ENCODE measurements around the gene BRIP1. TPM values are rescaled to one million over a fixed set of nuclear protein-coding genes. Genes with fewer than 3 reads are reported as not detected.

Gene BRIP1
- total and polyA plus RNA-seq, 8 donors = 3.4 to 18.1 (median 12.1) TPM

DNA sequence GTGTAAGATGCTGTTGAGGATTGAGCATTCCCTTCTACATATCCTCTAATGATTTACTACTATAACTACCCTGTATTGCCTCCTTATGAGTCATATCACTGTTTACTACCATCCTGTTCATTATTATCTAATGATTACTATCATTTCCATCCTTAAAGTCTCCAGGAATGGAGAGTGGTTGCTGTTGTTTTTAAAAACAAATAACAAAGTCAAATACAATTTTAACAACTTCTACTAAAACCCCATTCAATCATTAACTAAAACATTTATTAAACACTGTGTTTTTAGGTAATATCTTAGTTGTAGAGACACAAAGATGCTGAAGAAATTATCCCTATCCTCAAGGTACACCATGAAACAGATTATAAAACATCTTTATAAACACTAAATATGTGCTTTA lies 126.9 kb downstream of the BRIP1 start:
- no peak for TF ChIP-seq CTCF (IDR thresholded peaks at IDR 0.05)
- Histone ChIP-seq H3K27ac (no peak overlapping the region), H3K27me3 (no peaks in the 10 kb centered on the region), H3K9me3 (peaks cover 0 to 24% of the 10 kb centered on the region in 2 donors), H3K36me3 (no peaks in the 10 kb centered on the region), H3K4me3 (no peak overlapping the region), H3K4me1 (no peaks in the 10 kb centered on the region)
- intact Hi-C loops (cut with DNase I) = no loop called here
- no peak for DNase-seq
- no peak for ATAC-seq

DNA sequence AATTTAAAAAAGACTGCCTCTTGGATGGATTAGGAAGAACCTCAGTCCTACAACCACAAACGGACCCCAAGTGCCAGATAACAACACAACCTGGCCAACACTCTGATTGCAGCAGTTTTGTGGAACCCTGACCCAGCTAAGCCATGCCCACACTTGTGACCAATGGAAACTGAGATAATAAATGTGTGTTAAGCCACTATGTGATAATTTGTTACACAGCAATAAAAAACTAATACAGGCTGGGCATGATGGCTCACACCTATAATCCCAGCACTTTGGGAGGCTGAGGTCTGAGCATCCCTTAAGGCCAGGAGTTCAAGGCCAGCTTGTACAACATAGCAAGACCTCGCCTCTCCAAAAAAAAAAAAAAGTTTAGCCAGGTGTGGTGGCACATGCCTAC lies 127.5 kb downstream of the BRIP1 start:
- H3K4me1 ChIP-seq = no peaks in the 10 kb centered on the region
- intact Hi-C loops (cut with DNase I) = no loop called here
- no peak overlapping the region for H3K4me3 ChIP-seq
- TF ChIP-seq CTCF (IDR thresholded peaks at IDR 0.05) = no peak
- H3K27ac ChIP-seq = no peak overlapping the region
- ATAC-seq (no peak), DNase-seq (no peak)
- no peaks in the 10 kb centered on the region for H3K36me3 ChIP-seq
- peaks cover 0 to 21% of the 10 kb centered on the region in 2 donors for H3K9me3 ChIP-seq
- H3K27me3 ChIP-seq = no peaks in the 10 kb centered on the region

DNA sequence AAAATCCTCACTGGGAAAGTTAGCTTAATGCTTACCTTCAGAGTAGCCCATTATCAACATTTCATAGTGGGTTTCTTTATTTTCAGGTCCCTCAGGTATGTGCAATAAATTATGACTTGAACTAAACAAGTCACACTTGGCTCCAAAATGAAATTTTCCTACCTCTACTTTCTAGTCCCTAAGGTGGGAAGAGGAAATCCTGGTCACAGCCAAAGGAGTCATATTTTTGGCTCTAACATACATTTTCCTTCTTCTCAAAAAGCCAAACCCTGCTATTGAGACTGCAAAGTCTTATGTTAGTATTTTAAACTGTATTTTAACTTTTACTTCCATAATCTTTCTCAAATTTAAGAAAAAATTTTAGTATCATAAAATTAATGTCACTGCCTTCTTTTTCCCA lies 128.9 kb downstream of the BRIP1 start:
- TF ChIP-seq CTCF (IDR thresholded peaks at IDR 0.05) = no peak

GRCh38 chr17:61734012-61734411 lies 129.3 kb downstream of the BRIP1 start:
- no peak for TF ChIP-seq CTCF (IDR thresholded peaks at IDR 0.05)
- intact Hi-C loops (cut with DNase I) = no loop called here
- no peaks in the 10 kb centered on the region for H3K27me3 ChIP-seq
- no peak overlapping the region for H3K4me3 ChIP-seq
- peaks cover 0 to 17% of the 10 kb centered on the region in 2 donors for H3K9me3 ChIP-seq
- no peak overlapping the region for H3K27ac ChIP-seq
- no peaks in the 10 kb centered on the region for H3K36me3 ChIP-seq
- H3K4me1 ChIP-seq = no peaks in the 10 kb centered on the region
- ATAC-seq (no peak), DNase-seq (no peak)

More for the DNA sequence above, 128.9 kb downstream of the BRIP1 start:
- H3K27me3 ChIP-seq = no peaks in the 10 kb centered on the region
- peaks cover 0 to 17% of the 10 kb centered on the region in 2 donors for H3K9me3 ChIP-seq
- DNase-seq (no peak), ATAC-seq (no peak)
- intact Hi-C loops (cut with DNase I) = no loop called here
- H3K4me1 ChIP-seq = no peaks in the 10 kb centered on the region
- no peak overlapping the region for H3K4me3 ChIP-seq
- H3K27ac ChIP-seq = no peak overlapping the region
- no peaks in the 10 kb centered on the region for H3K36me3 ChIP-seq

DNA sequence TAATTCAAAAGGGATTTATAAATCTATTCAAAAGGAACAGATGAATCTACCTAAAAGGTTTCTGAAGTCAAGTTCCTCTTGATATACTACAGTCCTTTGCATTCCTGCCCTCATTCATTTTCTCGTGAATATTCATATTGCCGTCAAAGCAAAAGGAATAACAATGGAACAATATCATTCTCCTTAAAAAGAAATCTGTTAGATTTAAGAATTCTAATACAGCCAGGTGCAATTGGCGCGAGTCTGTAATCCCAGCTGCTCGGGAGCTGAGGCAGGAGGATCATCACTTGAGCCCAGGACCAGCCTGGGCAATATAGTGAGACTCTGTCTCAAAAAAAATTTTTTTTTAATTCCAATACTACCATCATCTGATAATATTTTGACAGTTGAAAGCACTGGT lies 130.3 kb downstream of the BRIP1 start:
- Histone ChIP-seq H3K4me1 (no peaks in the 10 kb centered on the region), H3K36me3 (no peaks in the 10 kb centered on the region), H3K4me3 (no peak overlapping the region), H3K27me3 (no peaks in the 10 kb centered on the region), H3K27ac (no peak overlapping the region), H3K9me3 (peaks cover 0 to 16% of the 10 kb centered on the region in 2 donors)
- DNase-seq (no peak), ATAC-seq (no peak)
- intact Hi-C loops (cut with DNase I) = no loop called here
- no peak for TF ChIP-seq CTCF (IDR thresholded peaks at IDR 0.05)

Data from left lung (tissue), 10 donors.